ENCODE results near the gene KLHL35.
"Not testable (repeated sequence)": the region's sequence is repeated elsewhere in the genome, so short reads cannot be mapped to it uniquely, and the experiment has no call there.

KLHL35 gene

DNA sequence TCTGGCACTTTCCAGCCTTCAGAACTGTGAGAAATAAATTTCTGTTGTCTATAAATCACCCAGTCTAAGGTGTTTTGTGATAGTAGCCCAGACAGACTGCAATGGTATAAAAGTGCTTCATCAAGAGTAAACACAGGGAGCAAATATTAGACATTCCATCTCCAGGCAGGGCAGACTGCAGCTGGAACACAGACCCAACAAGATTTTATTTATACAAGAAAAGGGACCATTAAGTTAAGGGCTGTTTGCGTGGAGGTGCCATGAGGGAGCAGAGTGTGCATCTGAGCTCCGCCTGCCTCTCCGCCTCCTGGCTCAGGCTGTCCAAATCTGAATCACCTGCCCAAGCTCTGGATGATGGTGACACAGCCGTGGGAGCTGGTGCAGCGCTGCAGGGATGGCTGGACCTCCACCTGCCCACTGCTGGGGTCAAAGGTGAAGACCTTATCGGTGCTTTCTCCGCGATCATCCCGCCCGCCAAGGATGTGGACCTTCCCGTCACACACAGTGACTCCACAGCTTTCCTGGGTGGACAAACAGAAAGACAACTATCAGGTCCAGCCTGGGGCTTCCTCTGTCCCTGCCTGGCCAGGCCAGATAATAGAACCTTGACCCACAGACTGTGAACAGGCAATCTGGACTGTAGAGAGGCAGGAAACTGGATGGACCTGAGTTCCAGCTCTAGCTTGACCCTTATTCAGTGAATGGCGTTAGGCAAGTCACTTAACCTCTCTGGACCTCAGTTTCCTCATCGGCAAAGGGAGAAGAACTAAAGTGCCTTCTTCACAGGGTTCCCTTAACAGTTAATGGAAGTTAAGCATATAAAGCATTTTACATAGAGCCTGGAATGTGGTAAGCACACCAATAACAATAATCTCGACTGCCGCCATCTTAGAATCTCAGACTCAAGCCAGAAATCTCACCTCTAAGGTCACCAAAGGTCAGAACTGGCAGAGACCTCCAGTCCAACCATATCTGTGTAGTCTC lies 10.5 kb downstream of the KLHL35 start:
- DNase-seq: no peak

DNA sequence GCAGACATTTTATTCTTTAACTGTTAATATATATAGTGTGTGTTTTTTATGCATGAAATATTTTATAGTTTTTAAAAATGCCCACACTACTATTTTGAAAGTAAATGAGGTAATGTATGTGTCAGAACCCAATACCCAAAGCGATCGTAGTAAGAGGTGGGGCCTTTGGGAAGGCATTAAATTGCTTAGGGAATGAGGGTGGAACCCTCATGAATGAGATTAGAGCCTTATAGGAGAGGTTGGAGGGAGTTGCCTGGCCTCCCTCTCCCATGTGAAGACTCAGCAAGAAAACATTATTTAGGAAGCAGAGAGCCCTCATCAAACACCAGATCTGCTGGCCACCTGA lies 11.1 kb downstream of the KLHL35 start:
- DNase-seq: no peak

DNA sequence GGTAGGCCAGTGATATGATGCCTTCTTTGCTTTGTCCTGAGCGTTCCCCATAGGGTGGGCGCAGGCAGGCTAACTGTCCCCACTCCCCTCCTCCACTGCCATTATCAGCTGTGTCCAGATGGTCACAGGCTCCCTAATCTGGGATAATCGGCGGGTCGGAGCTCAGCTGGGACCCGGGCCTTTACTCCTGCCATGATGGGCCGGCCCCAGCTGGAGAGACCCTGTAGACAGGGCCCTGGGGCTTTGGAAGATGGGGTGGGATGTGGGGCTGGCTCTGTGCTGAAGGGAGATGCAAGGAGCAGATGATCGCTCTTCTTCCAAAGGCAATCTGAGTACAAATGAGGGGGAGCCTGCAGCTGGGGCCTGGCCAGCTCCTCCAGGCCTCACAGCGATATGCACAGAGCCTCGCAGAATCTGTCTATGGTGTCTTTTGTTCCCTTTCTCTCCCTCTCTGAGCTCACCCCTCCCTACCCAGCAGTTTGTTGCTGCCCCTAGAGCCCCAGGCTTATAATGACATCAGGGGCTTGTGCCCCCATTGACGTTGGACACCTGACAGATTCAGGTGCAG lies 11.9 kb downstream of the KLHL35 start:
- no peak for DNase-seq

DNA sequence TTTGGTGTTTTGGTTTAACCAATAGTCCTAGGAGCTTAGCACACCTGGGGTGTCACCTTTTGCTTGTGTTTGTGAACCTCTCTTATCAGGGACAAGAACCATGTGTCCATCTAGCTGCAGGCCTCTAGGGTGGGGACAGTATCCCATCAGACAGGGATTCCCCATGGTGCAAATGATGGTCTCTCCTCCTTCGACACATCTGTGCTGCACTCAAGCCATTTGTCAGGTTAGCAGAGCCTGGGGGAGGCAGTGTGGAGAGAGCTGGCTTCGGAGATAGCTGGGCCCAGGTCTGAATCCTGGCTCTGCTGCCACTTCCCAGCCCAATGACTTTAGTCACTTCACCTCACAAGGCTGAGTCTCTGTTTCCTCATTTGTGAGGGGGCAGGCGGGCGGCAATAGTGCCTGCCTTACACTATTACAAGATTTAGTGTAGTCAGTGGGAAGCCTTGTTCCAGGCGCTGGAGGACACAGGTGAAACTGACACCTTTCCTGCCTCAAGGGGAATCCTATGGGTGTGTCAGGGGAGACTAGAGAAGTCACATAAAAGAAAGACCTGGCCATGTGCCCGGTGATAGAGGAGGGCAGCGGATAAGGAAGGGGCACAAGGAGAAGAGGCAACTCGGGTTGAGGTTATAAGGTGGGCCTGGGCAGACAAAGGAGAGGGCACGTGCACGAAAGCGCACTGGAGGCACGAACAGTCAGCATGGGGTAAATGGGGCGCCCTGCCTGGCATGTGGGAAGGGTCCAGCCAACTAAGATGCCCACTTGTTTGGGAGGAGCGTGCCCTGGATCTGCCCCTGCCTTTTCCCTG lies 12.6 kb downstream of the KLHL35 start:
- no peak for DNase-seq

DNA sequence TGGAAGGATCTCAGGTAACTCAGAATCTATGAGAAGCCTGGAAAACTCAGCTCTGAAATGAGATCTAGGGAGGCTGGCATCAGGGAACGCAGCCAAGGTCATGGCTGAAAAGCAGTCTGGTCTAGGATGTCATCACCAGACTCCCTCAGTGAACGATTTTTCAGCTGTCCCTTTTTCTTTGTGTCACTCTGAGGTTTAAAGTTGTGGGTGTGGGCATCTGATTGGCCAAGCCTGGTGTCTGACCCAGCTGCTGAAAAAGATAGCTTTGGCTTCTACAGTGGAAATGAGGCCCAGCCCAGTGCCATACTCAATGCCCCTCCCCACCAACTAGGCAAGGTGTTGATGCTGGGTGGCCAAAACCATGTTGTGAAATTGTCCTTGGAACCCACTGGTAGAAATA lies 19.1 kb downstream of the KLHL35 start:
- no peak for DNase-seq

DNA sequence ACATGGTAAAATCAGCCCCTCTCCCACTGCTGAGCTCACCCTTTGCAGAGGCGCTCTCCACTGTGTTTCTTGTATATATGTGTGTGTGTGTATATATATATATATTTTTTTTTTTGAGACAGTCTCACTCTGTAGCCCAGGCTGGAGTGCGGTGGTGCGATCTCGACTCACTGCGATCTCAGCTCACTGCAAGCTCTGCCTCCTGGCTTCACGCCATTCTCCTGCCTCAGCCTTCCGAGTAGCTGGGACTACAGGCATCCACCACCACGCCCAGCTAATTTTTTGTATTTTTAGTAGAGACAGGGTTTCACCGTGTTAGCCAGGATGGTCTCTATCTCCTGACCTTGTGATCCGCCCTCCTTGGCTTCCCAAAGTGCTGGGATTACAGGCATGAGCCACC lies 19.9 kb downstream of the KLHL35 start:
- DNase-seq: not testable (repeated sequence)

DNA sequence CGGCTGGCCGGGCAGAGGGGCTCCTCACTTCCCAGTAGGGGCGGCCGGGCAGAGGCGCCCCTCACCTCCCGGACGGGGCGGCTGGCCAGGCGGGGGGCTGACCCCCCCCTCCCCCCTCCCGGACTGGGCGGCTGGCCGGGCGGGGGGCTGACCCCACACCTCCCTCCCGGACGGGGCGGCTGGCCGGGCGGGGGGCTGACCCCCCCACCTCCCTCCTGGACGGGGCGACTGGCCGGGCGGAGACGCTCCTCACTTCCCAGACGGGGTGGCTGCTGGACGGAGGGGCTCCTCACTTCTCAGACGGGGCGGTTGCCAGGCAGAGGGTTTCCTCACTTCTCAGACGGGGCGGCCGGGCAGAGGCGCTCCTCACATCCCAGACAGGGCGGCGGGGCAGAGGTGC lies 23.0 kb downstream of the KLHL35 start:
- not testable (repeated sequence) for DNase-seq

DNA sequence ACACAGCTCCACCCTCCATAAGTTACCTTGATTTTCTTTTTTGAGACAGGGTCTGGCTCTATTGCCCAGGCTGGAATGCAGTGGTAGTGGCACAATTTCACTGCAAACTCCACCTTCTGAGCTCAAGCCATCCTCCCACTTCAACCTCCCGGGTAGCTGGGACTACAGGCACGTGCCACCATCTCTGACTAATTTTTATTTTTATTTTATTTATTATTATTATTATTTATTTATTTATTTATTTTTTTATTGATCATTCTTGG lies 24.1 kb downstream of the KLHL35 start:
- DNase-seq: no peak

DNA sequence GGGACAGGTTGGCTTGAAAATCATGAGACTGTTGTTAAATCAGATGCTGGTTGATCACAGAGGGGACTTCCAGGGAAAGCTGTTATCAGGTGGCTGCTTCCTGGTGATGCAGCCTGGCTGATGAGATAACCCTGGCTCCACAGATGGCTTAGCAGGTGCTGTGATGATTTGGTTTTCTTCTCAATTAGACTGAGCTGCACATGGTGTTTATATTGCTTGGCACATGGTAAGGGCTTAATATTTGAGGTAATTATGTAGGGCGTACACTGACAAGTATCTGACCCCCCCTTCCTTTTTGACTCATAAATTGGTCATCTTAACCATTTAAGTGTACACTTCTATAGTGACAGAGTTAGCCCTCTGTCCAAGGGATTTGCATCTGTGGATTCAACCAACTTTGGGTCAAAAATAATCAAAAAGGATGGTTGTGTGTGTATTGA lies 26.6 kb downstream of the KLHL35 start:
- DNase-seq: no peak

DNA sequence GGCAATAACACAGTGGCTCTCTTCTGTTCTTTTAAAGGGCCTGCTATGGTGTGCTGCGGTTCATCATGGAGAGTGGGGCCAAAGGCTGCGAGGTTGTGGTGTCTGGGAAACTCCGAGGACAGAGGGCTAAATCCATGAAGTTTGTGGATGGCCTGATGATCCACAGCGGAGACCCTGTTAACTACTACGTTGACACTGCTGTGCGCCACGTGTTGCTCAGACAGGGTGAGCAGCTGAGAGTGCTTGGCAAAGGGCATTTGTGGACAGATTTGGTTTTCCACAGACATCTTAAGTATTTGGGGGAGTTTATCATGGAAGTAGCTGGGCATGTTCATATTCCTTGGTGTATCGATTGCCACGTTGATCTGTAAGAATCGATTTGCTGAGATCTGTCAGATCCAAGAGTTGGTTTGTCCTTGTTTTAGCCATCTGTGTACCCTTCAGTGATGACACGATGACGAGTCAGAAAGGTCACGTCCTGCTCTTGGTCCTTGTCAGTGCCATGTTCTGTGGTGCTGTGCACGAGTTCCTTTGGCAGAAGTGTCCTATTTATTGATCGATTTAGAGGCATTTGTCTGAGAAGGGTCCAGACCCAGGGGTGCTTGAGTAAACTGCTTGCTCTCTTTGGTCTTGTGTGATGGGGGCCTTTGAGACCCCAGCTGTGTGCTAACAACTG lies 28.9 kb downstream of the KLHL35 start:
- DNase-seq: no peak

DNA sequence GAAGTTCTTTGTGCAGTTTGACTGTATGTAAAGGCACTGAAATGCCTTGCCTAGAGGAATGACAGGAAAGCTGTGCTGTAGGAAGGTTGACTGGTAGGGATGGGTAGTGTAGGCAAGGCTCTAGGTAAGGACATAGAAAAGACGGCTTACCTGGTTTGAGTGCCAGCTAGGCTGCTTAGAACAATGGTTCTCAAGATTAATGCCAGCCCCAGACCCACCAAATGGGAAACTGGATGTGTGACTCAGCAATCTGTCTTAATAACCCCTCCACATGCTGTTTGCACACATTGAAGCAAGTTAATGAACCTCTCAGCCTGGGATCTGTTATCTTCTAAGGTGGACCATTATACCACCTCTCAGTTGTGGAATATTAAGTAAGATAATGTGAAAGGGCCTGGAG lies 30.0 kb downstream of the KLHL35 start:
- no peak for DNase-seq

DNA sequence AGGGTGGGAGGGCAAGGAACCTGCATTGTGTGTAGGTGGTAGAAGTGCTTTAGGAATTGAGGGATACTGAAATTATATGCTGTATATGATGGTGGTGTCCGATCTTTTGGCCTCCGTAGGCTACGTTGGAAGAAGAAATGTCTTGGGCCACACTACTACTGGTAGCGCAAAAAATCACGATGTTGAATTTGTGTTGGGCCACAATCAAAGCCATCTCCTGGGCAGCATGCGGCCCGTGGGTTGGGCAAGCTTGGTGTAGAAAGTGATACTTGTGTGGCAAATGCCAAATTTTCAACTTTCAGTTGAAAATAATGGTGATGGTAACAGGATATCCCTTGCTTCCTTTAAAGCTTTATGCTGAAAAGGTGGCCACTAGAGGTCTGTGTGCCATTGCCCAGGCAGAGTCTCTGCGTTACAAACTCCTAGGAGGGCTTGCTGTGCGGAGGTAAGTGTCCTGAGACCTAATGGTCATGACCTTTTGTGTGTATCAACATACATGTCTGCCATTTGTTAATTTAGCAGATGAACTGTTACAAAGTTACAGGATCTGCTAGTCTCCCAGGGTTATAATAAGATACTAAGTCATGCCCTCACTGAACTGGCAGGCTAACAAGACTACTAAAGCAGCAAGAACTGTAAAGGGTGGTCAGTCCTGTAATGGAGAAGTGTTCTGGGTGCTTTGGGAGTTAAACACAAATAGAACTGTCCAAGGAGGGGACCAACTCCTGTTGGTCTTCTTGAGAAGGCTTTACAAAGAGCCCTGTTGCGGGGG lies 30.8 kb downstream of the KLHL35 start:
- DNase-seq: no peak

DNA sequence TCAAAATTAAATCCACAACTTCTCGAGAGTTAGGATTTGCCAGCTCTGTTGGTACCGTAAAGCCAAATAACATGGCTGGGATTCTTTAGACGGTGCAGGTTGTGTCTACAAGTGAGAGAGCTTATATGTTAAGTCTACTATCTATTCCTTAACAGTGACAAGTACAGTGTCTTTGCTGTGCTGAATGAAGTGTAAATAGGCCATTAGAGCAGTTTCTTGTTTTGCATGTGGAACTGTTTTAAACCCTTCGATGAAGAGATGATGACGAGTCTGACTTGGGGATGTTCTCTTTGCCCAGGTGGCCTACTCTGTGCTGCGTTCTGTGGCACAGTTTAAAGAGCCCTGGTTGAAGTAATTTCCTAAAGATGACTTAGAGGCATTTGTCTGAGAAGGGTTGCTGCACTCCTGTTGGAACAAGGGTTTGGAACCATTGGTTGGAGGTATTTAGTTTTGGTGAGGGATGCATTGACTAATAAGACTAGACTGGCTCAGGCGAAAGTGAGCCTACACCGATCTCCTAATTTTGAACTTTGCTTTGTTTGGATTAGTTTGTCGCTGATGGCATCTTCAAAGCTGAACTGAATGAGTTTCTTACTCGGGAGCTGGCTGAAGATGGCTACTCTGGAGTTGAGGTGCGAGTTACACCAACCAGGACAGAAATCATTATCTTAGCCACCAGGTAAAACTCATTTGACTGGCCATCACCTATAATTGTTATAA lies 32.7 kb downstream of the KLHL35 start:
- DNase-seq: no peak

DNA sequence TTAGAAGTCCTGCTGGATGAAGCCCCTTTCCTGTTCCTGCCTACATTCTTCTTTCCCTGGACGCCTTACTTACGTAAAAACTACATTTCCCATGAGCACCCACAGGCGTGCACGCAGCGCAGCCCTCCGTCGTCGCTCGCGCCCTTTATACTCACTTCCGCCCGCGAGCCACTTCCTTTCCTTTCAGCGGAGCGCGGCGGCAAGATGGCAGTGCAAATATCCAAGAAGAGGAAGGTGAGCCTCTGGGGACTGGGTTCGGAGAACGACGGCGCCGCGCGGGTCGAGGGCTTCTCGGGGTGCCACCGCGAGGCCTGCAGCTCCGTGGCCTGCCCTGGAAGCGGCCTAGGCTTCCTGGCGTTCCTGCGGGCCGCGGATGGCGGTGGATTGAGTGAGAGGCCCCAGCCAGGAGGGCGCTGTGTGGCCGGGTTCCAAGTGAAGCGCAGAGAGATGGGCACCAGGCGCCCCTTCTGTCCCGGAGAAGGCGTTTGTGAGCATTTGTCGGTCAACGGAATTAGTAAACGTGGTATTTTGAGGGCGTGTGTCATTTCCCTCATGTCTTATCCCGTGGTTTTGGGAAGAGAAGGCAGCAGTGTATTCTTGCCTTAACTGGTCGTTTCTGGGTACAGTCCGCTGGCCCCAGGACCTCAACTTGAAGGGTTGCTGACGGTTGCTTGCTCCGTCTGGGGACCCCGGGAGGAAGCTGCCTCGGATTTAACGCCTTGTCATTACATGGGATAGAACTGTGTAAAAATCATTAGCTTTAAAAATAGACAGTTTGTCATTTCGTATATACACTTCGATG lies 33.5 kb downstream of the KLHL35 start, which contains the start of gene RPS3:
Gene RPS3 (plus strand): TSS at position 175 of the 802 bp plus-strand sequence. CDS start 30 bp downstream, at position 205.
- DNase-seq: peak; percentile 93 to 96

DNA sequence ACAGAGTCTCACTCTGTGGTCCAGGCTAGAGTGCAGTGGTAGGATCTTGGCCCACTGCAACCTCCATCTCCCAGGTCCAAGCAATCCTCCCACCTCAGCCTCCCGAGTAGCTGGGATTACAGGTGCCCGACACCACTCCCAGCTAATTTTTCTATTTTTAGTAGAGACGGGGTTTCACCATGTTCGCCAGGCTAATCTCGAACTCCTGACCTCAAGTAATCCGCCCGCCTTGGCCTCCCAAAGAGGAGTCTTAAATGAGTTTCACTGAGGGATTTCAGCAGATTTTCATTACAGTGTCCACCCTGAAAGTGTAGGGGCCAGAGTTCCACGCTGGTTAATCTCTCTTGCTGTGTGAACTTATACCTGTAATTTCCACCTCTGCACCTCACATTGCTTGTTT lies 34.1 kb downstream of the KLHL35 start:
- no peak for DNase-seq

DNA sequence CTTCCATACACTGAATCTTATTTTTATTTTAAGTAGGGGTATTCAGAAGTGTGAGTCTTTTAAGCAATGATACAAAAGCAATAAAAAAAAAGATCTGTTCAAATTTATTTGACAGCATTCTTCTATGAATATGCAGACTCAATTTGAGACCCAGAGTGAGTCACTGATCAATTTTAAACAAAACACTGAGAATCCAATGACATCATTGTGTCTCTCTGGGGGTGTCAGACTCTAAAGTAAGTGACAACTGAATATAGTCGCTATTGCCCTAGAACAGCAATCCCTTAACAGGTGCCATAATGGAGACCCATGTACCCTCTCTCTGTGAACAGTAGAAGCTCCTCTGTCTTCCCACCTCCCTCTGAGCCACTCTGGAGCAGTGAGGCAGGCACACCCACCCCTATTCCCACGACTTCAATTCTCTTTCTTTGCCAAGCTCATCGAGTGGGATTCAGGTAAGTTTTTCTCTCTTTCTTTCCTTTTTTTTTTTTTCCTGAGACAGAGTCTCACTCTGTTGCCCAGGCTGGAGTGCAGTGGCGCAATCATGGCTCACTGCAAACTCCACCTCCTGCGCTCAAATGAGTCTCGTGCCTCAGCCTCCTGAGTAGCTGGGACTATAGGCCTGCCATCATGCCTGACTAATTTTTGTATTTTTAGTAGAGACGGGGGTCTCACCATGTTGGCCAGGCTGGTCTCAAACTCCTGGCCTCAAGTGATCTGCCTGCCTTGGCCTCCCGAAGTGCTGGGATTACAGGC lies 38.7 kb downstream of the KLHL35 start:
- no peak for DNase-seq

DNA sequence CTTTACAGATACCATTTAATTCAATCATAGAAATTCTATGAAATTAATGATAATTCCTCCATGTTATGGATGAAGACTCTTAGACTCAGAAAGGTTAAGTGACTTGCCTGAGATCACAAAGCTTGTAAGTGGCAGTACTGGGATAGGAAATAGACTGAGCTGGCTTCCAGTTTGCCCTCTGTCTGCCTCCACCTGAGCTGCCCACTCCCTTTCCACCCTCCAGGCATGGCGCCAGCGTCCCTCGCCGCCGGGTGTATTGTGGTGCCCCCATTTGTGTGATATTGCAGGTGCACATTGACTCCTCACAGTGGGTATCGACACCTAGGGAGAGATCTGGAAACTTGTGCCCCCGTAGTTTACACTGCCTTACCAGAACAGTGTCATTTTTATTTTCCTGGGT lies 43.1 kb downstream of the KLHL35 start:
- DNase-seq: no peak

DNA sequence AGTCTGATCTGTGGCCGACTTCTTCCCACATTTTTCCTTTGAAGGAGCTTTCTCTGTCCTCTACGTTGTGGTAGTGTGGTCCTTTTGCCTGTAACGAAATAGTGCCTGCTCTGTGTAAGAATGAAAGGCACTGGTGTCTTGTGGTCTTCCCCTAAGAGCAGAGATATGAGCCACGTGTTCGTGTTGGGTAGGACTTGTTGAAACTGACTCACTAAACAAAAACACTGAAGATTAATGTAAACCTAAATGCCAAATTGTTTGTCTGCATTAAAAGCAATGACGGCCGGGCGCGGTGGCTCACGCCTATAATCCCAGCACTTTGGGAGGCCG lies 43.8 kb downstream of the KLHL35 start:
- DNase-seq: no peak

DNA sequence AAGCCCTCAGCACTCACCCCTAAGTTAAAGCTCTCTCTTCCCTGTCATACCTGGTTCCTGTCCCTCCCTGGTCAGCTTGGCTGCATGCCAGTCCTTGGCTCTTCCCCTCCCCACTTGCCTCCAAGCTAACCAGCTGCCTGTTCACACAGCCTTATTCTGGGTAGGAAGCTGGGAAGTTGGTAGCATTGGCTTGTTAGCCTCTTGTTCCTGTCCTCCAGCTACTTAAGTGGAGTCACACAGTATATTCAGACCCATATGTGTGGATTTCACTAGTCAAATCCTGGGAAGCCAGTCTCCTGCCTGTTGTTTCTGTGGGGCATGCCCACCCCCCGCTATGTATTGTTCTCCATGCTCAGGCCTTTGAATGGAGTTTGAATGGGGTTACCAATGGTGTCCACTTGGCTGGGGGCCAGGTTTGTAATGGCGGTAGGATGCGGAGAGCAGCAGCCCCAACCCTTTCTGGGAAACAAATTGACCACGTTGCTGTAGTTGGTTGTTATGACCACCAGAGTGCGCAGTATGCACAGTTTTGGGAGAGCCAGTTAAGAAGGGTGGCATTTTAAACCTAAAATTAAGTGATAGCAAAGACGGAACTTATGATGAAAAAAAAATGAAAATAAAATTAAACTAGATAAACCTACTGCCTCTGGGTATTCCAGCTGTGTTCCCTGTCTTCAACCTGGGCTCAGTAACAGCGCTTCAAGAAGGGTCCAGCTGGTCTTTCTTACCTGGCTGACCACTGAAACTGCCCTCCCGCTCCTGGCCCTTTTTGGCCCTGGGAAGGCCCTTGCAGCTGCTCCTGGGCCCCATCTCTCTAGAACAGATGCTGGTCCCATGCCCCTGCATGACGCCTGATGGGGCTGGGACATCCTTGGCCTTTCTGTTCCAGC lies 44.4 kb downstream of the KLHL35 start:
- DNase-seq: peak; percentile 81 to 86

Measured in NCI-H446 (cell line).